Activated naive CD4-positive, alpha-beta T cell treated with anti-CD3 and anti-CD28 coated beads, Interleukin-2, amount 50 U/mL, for 24 hours (primary cell): Measurements from ENCODE around the gene FKBP2.

Experiments used
- H3K27ac Mint-ChIP-seq: one replicate; pipeline ENCODE4 v1.8.0; 2021; ENCODE audit warnings: mild to moderate bottlenecking, mixed read lengths
- H3K27me3 Mint-ChIP-seq: one replicate; pipeline ENCODE4 v1.8.0; 2021; ENCODE audit warnings: mixed read lengths
- H3K36me3 Mint-ChIP-seq: one replicate; pipeline ENCODE4 v1.8.0; 2021; ENCODE audit warnings: mixed read lengths
- H3K4me1 Mint-ChIP-seq: one replicate; pipeline ENCODE4 v1.8.0; 2021; ENCODE audit warnings: mixed read lengths
- H3K4me3 Mint-ChIP-seq: one replicate; pipeline ENCODE4 v1.8.0; 2021; ENCODE audit warnings: mild to moderate bottlenecking, mixed read lengths
- H3K9me3 Mint-ChIP-seq: one replicate; pipeline ENCODE4 v1.8.0; 2021; ENCODE audit warnings: mixed read lengths

Gene FKBP2

GRCh38 chr11:64240435-64241240 is at the start of gene FKBP2:
Gene FKBP2, plus strand, starts transcription at chr11:64241095. Its CDS starts 1,293 bp downstream, at chr11:64242388.
- no peaks in the 10 kb centered on the region for H3K9me3 Mint-ChIP-seq
- H3K4me1 Mint-ChIP-seq: peaks cover 30% of the 10 kb centered on the region
- peak within 1 kb of the TSS; percentile 93 for H3K4me3 Mint-ChIP-seq
- H3K36me3 Mint-ChIP-seq: no peaks in the 10 kb centered on the region
- no peaks in the 10 kb centered on the region for H3K27me3 Mint-ChIP-seq
- H3K27ac Mint-ChIP-seq: peak within 1 kb of the TSS; percentile 97

- Mint-ChIP-seq H3K27ac (no peak overlapping the region), H3K36me3 (peaks cover 11% of the 10 kb centered on the region), H3K4me1 (peaks cover 28% of the 10 kb centered on the region), H3K4me3 (no peak overlapping the region), H3K9me3 (no peaks in the 10 kb centered on the region), H3K27me3 (no peaks in the 10 kb centered on the region)
These were observed 48.5 kb upstream of the FKBP2 start for GRCh38 chr11:64192434-64192833.

GRCh38 chr11:64196626-64197025 is 44.3 kb upstream of the FKBP2 start:
- no peak overlapping the region for H3K4me3 Mint-ChIP-seq
- H3K4me1 Mint-ChIP-seq: peaks cover 18% of the 10 kb centered on the region
- no peaks in the 10 kb centered on the region for H3K9me3 Mint-ChIP-seq
- H3K27me3 Mint-ChIP-seq: no peaks in the 10 kb centered on the region
- H3K27ac Mint-ChIP-seq: no peak overlapping the region
- peaks cover 14% of the 10 kb centered on the region for H3K36me3 Mint-ChIP-seq

GRCh38 chr11:64198511-64198910 is 42.4 kb upstream of the FKBP2 start:
- no peaks in the 10 kb centered on the region for H3K9me3 Mint-ChIP-seq
- no peak overlapping the region for H3K4me3 Mint-ChIP-seq
- no peaks in the 10 kb centered on the region for H3K27me3 Mint-ChIP-seq
- no peak overlapping the region for H3K27ac Mint-ChIP-seq
- peaks cover 20% of the 10 kb centered on the region for H3K36me3 Mint-ChIP-seq
- H3K4me1 Mint-ChIP-seq: peaks cover 17% of the 10 kb centered on the region

- H3K27ac Mint-ChIP-seq: no peak overlapping the region
- peaks cover 20% of the 10 kb centered on the region for H3K36me3 Mint-ChIP-seq
- H3K4me1 Mint-ChIP-seq: peaks cover 33% of the 10 kb centered on the region
- no peaks in the 10 kb centered on the region for H3K27me3 Mint-ChIP-seq
- H3K9me3 Mint-ChIP-seq: no peaks in the 10 kb centered on the region
- H3K4me3 Mint-ChIP-seq: no peak overlapping the region
These were observed 39.4 kb upstream of the FKBP2 start for GRCh38 chr11:64201543-64201942.

GRCh38 chr11:64202992-64203391 is 37.9 kb upstream of the FKBP2 start:
- no peaks in the 10 kb centered on the region for H3K9me3 Mint-ChIP-seq
- H3K4me1 Mint-ChIP-seq: peaks cover 26% of the 10 kb centered on the region
- no peaks in the 10 kb centered on the region for H3K27me3 Mint-ChIP-seq
- H3K27ac Mint-ChIP-seq: no peak overlapping the region
- H3K36me3 Mint-ChIP-seq: peaks cover 18% of the 10 kb centered on the region
- H3K4me3 Mint-ChIP-seq: no peak overlapping the region

- Mint-ChIP-seq H3K9me3 (no peaks in the 10 kb centered on the region), H3K27me3 (no peaks in the 10 kb centered on the region), H3K36me3 (peaks cover 18% of the 10 kb centered on the region), H3K27ac (peak overlapping the region; percentile 23), H3K4me3 (peak overlapping the region; percentile 11), H3K4me1 (peaks cover 26% of the 10 kb centered on the region)
These were observed 37.3 kb upstream of the FKBP2 start for GRCh38 chr11:64203421-64204079.

GRCh38 chr11:64204080-64204440 is 36.8 kb upstream of the FKBP2 start:
- no peaks in the 10 kb centered on the region for H3K27me3 Mint-ChIP-seq
- H3K4me3 Mint-ChIP-seq: no peak overlapping the region
- no peaks in the 10 kb centered on the region for H3K9me3 Mint-ChIP-seq
- peaks cover 18% of the 10 kb centered on the region for H3K36me3 Mint-ChIP-seq
- peaks cover 30% of the 10 kb centered on the region for H3K4me1 Mint-ChIP-seq
- peak overlapping the region; percentile 17 for H3K27ac Mint-ChIP-seq

GRCh38 chr11:64204464-64204989 is 36.4 kb upstream of the FKBP2 start:
- H3K4me1 Mint-ChIP-seq: peaks cover 32% of the 10 kb centered on the region
- peaks cover 19% of the 10 kb centered on the region for H3K36me3 Mint-ChIP-seq
- H3K9me3 Mint-ChIP-seq: no peaks in the 10 kb centered on the region
- H3K4me3 Mint-ChIP-seq: peak overlapping the region; percentile 78
- no peaks in the 10 kb centered on the region for H3K27me3 Mint-ChIP-seq
- H3K27ac Mint-ChIP-seq: peak overlapping the region; percentile 92

GRCh38 chr11:64206457-64207255 is 34.2 kb upstream of the FKBP2 start, which contains the start of gene FERMT3:
Gene FERMT3, plus strand, starts transcription at chr11:64206721. Its CDS starts 644 bp downstream, at chr11:64207365.
- Mint-ChIP-seq H3K9me3 (no peaks in the 10 kb centered on the region), H3K4me3 (peak within 1 kb of the TSS; percentile 93), H3K27me3 (no peaks in the 10 kb centered on the region), H3K36me3 (peaks cover 19% of the 10 kb centered on the region), H3K27ac (peak within 1 kb of the TSS; percentile 94), H3K4me1 (peaks cover 35% of the 10 kb centered on the region)

- peak overlapping the region; percentile 94 for H3K27ac Mint-ChIP-seq
- H3K27me3 Mint-ChIP-seq: no peaks in the 10 kb centered on the region
- H3K36me3 Mint-ChIP-seq: peaks cover 20% of the 10 kb centered on the region
- H3K4me1 Mint-ChIP-seq: peaks cover 39% of the 10 kb centered on the region
- no peaks in the 10 kb centered on the region for H3K9me3 Mint-ChIP-seq
- H3K4me3 Mint-ChIP-seq: peak overlapping the region; percentile 93
These were observed 33.4 kb upstream of the FKBP2 start for GRCh38 chr11:64207256-64208085.

GRCh38 chr11:64208086-64208795 is 32.7 kb upstream of the FKBP2 start:
- peaks cover 43% of the 10 kb centered on the region for H3K4me1 Mint-ChIP-seq
- peaks cover 20% of the 10 kb centered on the region for H3K36me3 Mint-ChIP-seq
- H3K9me3 Mint-ChIP-seq: no peaks in the 10 kb centered on the region
- H3K4me3 Mint-ChIP-seq: peak overlapping the region; percentile 93
- no peaks in the 10 kb centered on the region for H3K27me3 Mint-ChIP-seq
- H3K27ac Mint-ChIP-seq: peak overlapping the region; percentile 94

- peaks cover 21% of the 10 kb centered on the region for H3K36me3 Mint-ChIP-seq
- peaks cover 41% of the 10 kb centered on the region for H3K4me1 Mint-ChIP-seq
- H3K27ac Mint-ChIP-seq: peak overlapping the region; percentile 88
- peak overlapping the region; percentile 93 for H3K4me3 Mint-ChIP-seq
- no peaks in the 10 kb centered on the region for H3K27me3 Mint-ChIP-seq
- H3K9me3 Mint-ChIP-seq: no peaks in the 10 kb centered on the region
These were observed 31.9 kb upstream of the FKBP2 start for GRCh38 chr11:64208796-64209562.

GRCh38 chr11:64209563-64209843 is 31.4 kb upstream of the FKBP2 start:
- peaks cover 18% of the 10 kb centered on the region for H3K36me3 Mint-ChIP-seq
- no peaks in the 10 kb centered on the region for H3K9me3 Mint-ChIP-seq
- H3K4me3 Mint-ChIP-seq: peak overlapping the region; percentile 4
- H3K4me1 Mint-ChIP-seq: peaks cover 36% of the 10 kb centered on the region
- H3K27me3 Mint-ChIP-seq: no peaks in the 10 kb centered on the region
- peak overlapping the region; percentile 88 for H3K27ac Mint-ChIP-seq
